Stimulated activated CD8-positive, alpha-beta memory T cell treated with anti-CD3 and anti-CD28 coated beads, Interleukin-4, amount 100 ng/mL, for 24 hours (primary cell): ENCODE measurements around the gene TRMT11.
"Not testable (repeated sequence)": the region's sequence is repeated elsewhere in the genome, so short reads cannot be mapped to it uniquely, and the experiment has no call there.

Experiments used
- DNase-seq: peaks from one replicate; pipeline ENCODE4 v3.0.0-alpha.2; 2020; ENCODE audit warnings: low read depth

The TRMT11 gene

DNA sequence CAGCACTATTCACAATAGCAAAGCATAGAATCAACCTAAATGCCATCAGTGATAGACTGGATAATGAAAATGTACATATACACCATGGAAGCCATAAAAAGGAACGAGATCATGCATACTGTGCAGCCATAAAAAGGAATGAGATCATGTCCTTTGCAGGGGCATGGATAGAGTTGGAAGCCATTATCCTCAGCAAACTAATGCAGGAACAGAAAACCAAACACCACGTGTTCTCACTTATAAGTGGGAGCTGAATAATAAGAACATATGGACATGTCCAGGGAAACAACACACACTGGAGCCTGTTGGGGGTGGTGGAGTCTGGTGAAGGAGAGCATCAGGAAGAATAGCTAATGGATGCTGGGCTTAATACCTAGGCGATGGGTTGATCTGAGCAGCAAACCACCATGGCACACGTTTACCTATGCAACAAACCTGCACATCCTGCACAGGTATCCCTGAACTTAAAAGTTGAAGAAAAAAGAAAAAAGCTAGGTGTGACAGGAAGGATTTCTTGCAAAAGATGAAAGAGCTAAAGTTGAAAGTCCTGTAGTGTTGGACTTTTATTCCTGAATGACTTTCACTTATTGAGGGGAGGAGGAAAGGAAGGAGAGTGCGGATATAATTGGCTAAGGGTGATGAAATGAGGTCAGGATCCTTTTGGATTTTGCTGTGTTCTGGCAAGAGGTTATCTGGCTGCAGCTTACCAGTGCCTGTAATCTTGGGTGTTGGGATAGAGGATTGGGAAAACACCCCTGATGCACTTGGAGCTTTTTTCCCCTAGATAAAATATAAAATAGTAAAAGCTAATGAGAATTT lies 8.5 kb downstream of the TRMT11 start:
- DNase-seq: no peak

DNA sequence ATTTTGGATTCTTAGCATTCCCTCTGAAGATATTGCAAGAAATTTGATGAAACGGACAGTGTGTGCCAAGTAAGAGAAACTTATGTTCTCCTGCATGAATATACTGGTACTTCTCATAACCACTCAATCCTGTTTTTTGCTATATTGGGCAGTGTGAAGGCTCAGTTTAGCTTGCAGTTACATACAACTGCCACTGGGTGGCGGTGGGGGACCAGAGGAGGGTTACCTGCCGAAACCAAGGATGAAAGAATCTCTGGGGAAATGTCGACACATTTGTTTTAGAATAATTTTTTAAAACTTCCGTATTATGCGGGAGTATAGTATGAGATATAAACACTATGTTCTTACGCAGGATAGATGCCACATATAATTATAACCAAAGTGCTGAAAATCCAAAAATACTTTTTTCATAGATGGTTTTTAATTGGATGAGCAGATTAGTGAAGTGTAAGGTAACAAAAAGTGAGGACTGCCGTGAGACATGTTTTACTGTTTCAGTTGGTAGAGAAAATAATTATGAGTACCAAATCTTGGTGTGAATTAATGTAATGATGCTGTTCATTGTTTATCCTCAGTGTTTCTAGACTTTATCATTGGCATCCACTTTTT lies 9.7 kb downstream of the TRMT11 start:
- DNase-seq: peak; percentile 52

DNA sequence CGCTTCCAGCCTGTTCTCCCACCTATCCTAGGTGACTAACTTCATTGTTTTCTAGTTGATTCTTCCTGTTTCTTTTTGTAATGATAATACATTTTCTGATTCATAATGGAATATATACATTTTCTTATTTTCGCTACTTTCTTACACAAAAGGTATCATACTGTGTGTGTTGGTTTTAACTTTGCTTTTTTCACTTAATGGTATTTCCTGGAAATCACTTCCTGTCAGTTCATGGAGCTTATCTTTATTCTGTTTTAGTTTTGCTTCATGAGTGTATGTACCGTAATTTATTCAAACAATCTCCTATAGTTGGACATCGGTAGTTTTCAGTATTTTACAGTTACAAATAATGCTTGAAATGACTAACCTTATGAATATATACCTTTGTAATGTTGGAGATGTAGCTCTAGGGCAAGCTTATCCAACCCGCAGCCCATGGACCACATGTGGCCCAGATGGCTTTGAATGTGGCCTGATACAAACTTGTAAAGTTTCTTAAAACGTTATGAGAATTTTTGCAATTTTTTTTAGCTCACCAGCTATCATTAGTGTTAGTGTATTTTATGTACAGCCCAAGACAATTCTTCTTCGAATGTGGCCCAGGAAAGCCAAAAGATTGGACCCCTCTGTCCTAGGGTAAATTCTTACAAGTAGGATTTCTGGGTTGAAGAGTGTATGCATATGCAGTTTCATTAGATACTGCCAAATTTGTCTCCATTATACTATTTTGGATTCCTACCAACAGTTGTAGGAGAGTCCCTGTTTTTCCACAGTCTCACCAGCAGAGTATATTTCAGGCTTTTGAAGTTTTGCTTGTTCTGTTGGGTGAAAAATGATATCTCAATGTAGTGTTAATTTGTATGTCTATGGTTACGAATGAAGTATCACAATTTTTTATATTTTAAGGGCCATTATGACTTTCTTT lies 16.7 kb downstream of the TRMT11 start:
- no peak for DNase-seq

DNA sequence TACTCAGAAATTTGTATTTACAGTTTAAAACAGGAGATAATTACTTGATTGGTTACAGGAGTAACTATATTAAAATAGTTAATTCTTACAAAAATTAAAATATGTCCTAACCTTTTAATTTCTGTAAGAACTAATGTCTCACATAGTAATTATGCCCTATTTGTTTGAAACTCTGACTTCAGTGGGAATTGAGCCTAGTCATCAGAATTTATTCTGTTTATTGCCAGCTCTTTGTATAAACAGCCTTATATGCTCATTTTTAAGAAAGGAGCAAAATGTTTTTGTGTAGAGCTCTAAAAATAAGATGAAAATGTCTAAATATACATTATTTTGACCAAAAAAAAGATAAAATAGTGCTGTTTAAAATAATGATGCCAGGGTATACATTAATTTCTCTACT lies 21.5 kb downstream of the TRMT11 start:
- no peak for DNase-seq

DNA sequence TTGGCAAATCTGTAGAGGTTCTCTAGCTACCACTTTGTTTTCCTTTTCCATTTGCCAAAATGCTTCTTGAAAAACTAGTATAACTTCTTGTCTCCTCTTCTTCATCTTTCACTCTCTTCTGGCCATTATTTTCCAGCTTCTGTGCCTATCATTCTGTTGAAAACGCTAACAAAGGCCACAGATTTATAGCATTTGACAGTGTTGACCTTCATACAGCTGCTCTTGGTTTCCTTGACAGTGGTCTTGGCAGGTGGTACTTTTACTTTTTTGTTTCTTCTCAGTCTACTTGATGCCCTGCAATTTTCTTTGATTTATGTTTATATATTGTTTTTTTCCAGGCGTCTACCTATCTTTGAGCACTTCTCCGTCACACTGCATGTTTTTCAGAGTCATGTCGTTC lies 23.7 kb downstream of the TRMT11 start:
- no peak for DNase-seq

DNA sequence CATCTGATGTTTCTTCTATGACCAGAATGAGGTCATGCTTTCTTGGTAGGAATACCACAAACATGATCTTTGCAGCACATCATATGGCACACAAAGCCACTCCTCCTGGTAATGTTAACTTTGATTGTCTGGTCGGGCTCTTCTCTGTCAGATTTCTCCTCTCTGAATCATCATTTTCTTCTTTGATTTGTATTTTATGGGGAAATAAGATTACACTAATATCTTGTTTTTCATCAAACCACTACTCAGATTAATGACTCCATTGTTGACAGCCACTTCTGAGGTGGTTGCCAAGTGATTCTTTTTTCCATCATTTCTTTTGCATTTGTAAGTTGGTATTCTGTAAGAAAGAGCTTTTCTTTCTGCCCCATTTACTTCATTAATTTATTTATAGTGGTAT lies 29.5 kb downstream of the TRMT11 start:
- no peak for DNase-seq

DNA sequence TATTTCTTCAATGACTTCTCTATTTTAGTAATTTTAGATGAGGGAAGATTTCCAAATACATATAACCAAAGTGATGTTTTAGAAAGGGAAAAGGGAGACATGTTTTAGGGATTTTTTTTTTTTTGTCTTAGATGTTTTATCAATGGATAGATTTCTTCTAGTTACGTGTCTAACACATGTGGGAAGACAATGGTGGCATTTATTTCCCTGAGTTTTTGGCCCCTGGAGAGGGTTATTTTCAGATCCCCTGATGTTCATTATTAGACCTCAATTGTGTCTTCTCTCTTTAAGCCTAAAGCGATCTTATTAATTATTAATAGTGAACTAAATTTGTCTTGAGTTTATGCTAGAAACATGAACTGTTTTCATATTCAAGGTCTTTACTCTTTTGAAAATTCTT lies 30.3 kb downstream of the TRMT11 start:
- no peak for DNase-seq

DNA sequence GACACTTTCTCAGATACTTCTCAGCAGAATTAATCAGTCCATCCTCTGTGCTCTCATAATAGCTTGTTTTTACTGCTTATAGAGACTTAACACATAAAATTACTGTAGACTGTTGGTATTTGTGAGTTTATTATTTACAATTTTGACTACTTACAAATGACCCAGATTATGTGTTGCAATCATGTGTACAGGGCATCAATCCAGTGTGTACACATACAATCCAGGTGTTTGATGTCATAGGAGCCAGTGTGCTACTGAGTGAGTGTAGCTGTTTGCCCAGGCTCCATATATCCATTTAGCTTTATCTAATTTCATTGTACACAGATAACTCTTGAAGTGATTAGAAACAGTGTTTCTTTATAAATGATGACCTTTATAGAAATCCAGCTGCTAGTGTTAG lies 31.3 kb downstream of the TRMT11 start:
- no peak for DNase-seq

DNA sequence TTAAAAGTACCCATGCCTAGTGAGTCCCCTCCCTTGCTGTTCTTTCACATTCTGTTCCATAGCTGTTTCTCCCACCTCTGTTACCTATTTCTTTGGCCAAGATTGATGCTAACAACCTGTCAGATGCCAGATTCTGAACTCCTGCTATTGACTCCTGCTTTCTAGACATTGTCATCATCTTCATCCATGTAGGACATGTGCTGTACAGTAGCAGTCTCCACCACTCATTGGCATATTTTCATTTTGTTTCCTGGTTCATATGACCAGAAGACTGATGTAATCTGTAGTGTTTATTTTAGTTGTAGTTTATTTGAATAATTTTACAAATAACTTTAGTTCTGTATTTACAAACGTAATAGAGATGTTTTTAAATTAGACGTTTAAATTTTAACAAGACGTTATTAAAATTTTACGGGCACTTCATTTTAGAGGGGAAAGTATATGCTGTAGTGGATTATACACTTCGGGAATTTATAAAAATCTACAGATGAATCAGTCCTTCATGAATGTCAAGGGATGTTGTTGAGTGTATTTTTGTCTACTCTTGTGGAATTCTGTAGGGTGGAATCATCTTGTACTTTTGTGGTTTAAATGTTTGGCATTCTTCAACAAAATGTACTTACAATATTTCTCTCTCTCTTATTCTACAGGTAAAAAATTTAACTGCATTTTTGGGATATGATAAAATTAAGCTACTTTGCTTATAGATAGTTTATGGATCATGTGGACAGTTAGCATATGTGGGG lies 34.1 kb downstream of the TRMT11 start:
- DNase-seq: no peak

DNA sequence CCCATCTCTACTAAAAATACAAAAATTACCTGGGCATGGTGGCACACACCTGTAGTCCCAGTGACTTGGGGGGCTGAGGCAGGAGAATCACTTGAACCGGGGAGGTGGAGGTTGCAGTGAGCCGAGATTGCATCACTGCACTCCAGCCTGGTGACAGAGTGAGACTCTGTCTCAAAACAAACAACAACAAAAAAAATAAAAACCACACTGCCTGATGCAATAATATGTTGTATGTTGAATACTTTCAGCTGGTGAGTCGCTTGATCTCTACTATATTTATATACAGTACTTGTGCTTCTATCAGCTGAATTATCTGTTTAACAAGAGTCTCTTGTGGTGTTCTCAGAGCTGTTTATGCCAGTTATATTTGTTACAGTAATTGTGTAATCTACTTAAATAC lies 37.1 kb downstream of the TRMT11 start:
- not testable (repeated sequence) for DNase-seq

DNA sequence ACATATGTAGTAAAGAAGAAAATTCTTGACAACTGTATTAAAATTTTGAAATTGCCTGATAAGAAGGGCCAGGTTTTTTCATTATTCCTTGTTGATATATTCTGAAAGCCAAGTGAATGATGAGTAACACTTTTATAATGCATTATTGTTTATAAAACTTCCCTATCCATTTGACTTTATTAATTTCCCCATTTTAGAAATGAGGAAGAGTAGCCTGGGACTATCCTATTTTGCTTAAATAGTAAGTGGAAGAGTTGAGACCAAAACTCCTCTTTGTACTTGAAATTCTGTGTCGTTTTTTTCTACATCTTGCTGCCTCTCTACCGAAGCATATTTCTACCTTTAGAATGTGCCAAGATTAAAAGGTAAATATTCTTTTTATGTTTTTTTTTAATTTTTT lies 39.7 kb downstream of the TRMT11 start:
- no peak for DNase-seq

DNA sequence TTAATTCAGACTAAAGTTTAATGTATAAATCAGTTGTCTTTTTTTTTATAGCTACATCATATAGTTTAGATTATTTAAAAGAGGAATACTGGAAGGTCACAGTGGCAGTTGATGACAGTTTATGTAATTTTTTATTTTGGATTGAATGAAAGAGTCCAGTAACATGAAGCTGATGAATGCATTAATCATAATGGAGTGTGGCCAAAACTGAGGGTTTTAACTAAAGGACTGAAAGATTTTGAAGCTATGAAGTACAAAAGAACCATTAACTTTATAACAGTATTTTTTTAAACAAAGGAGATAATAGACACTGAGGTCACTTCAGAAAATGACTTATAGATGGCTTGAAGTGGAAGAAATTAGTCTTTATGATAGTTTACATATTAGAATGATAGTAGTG lies 41.3 kb downstream of the TRMT11 start:
- DNase-seq: no peak

DNA sequence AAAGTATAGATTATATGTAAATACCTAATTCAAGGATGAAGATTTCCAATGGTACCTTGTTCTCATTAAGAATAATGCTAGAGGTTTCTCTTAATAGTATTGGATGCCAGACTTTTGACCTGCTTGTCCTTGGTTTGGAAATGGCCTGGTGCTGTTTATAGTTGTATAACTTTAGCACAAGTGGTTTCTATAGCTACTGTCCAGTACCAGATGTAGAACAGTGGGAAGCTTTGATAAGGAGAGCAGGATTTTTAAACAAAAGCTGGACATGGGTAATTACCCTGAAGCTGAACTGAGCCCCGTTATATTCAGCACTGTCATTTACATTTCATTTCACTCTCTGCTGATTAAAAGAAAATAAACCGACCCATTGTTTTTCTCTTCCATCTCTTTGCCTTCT lies 43.7 kb downstream of the TRMT11 start:
- no peak for DNase-seq

DNA sequence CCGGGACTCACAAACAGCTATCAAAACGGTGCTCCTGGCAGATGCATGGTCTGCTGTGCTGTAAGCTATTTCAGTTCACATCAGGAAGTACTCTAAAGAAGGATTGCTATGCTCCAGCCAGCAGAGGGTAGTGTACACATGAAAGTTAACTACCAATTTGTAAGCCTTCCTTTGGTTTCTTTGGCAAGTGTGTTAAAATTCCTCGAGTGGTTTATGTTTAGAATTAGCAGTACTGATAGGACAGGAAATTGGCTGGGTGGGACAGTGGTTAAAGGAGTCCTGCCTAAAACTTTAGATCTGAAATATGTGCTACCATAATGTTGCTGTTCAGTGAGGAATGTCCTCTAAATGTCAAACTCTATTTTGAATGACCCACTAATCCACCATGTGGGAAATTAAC lies 47.4 kb downstream of the TRMT11 start:
- no peak for DNase-seq

DNA sequence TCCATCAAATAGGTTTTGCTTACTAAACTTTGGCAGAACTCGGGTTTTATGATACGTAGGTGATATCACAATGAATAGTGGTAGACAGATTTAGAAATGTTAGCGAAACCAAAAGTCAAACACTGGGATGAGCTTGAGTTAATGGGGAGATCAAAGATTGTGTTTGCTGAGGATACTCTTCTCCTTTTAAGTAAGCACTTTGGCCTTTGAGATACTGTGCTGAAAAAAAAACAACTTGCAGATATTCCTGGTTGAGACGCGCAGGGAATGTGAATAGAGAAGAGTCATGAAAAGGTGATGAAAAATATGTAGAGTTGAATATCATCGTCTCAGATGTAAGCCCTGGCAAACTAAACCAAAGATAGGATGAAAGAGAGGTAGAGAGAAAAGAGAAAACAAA lies 48.3 kb downstream of the TRMT11 start:
- no peak for DNase-seq

DNA sequence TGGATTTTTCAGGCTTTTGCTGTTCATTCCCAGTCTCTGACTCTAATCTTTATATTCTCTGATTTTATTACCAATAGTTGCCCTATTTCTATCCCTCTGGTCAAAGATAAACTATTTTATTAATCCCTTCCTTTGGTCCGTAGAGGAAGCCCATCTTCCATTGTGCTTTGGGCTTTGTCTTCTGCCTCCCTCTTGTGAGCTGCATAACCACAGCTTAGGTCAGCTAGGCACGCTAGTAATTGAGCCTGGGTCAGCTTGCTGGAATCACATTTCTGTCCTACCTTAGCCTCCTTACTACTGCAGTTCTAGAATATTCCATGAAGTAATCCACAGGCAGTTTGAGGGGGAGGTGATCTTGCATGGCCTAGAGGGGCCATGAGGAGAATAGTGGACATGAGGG lies 49.4 kb downstream of the TRMT11 start:
- DNase-seq: no peak

DNA sequence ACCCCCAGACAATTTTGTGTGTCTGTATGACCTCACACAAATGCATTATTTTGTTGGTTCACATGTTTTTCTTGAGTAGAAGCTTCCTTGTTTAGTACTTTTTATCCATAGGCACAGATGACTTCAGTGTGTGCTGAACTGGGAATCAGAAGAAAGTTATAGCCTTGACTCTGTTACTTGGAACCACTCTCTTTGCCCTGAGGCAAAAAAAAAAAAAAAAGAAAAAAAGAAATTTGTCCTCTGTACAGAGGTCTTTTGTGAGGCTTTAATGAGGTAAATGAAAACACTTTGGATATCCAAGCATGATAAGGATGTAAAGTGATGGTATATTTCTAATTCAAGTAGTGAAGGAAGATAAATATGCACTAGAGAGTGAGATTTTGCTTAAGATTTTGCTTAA lies 51.9 kb downstream of the TRMT11 start:
- no peak for DNase-seq

DNA sequence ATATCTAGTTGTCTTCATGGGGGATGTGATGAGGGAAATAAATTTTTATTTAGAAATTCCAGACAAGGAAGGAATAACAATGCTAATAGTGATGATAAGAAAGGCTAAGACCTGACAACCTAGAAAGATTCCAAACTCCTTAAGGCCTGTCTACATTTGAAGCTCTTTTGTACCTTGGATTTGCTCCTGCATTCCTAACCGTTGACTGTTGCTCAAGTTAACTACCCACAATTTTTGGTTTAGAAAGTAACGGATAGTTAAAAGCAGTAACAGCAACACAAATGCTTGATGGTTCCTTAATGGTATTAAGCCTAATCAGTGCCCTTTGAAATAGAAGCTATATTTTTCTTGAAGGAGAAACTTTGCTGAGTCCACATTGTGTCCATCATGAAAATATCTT lies 52.9 kb downstream of the TRMT11 start:
- no peak for DNase-seq

DNA sequence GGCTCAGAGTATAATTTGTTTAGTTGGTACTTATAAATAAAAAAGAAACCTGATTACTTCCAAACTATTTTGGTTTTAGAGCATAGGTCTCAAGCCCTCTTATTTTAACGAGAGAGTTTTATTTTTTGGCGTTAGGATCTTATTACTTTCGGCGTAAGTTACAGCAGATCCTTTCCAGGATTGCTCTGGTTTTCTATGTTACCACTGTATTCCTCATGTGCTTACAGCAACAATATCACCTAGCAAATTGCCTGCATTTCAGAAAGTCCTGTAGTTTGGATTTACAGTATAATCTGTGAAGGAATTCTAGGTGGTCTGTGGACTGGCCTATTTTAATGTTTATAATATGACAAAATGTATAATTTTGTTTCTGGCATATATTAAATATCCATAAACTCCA lies 54.1 kb downstream of the TRMT11 start:
- DNase-seq: no peak

DNA sequence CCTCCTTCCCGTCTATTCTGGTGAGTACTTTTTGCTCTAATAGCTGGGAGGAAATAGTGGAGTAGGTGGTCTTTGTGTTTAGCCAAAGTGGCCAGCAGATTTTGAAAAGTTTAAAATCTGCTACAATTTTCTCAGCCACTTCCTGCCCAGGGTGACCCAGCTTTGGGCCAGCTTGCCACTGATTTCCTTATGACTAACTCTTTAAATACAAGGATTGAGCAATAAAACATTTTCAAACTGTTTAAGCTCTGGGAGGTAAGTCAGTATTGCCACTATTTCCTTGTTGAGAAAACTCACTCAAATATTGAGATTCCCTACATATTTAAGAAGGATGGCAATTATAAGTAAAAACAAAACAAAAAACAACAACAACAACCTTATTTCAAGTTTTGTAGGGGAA lies 54.5 kb downstream of the TRMT11 start:
- DNase-seq: no peak

DNA sequence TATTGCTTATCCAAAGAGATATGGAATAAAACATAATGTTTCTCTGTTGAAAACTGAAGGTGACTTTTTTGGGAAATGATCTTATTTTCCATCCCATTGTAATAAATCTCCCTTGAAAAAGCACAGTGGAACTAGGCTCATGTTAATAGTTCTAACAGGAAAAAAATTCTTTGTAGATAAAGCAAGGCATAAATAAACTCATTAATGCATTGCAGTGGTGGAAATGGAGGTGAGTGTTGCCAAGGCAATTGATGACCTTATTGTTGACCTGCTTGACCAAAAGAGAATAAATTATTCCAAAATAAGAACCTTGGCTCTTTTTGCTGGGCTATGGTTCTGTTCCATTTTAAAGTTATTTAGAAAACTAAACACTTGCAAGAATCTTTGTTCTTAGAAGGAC lies 55.2 kb downstream of the TRMT11 start:
- no peak for DNase-seq

DNA sequence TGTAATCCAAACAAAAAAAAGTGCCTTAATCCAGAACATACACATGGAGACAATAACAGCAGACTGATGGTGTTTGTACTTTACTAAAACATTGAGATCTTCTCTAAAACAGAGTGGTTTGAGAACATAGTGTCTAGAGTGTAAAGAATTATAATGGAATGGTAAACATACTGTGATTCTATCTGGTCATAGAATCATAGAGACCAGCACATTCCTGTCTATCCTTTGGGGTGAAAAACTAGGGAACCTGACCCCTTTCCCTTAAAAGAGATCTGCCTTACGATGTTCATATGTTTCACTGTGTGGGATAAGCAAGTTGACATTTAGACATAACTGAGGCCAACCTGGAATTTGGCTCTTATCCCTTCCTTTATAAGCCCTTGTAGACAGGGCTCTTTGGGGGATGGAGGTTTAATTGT lies 55.7 kb downstream of the TRMT11 start:
- DNase-seq: no peak
